Heart right ventricle (tissue), 16 donors: Measurements from ENCODE around the gene MBP. TPM values are rescaled to one million over a fixed set of nuclear protein-coding genes. Genes with fewer than 3 reads are reported as not detected.
A peak's percentile ranks its signal among the peaks of the same experiment; 100 is the strongest.

Source experiments
- ATAC-seq, 8 donors: fragments of 200-7000 bp; cut with Tn5 transposase; one replicate each; pipeline ENCODE4 v1.9.1; 2020; ENCODE audit warnings: mild to moderate bottlenecking in 8 of 8, moderate library complexity in 8 of 8, moderate number of reproducible peaks in 1 of 8
- DNase-seq, 2 donors: peaks; one replicate each; pipeline ENCODE4 v3.0.0-alpha.2; 2020
- H3K27ac ChIP-seq, 10 donors: fragments of 200-600 bp; sonication (generic) in 2 of 10; one replicate each; pipeline versions ENCODE4 v1.5.0 to v1.8.0; 2020 to 2022; ENCODE audit warnings: mild to moderate bottlenecking in 3 of 10
- H3K27me3 ChIP-seq, 7 donors: fragments of 200-600 bp; one replicate each; pipeline ENCODE4 v1.8.0; 2021 to 2022; ENCODE audit warnings: mild to moderate bottlenecking in 2 of 7
- H3K36me3 ChIP-seq, 9 donors: fragments of 200-600 bp; sonication (generic) in 1 of 9; one replicate each; pipeline versions ENCODE4 v1.5.0 to v1.8.0; 2020 to 2022; ENCODE audit warnings: mild to moderate bottlenecking in 2 of 9
- H3K4me1 ChIP-seq, 9 donors: fragments of 200-600 bp; sonication (generic) in 1 of 9; one replicate each; pipeline versions ENCODE4 v1.5.0 to v1.8.0; 2020 to 2022; ENCODE audit warnings: mild to moderate bottlenecking in 4 of 9
- H3K4me3 ChIP-seq, 10 donors: fragments of 200-600 bp; sonication (generic) in 2 of 10; one replicate each; pipeline versions ENCODE4 v1.5.0 to v1.8.0; 2020 to 2022; ENCODE audit warnings: mild to moderate bottlenecking in 7 of 10, moderate library complexity in 2 of 10
- H3K9me3 ChIP-seq, 11 donors: fragments of 200-600 bp in 10 of 11; sonication (generic) in 2 of 11; one replicate each; pipeline versions ENCODE4 v1.5.0 to v1.8.0; 2013 to 2022; ENCODE audit warnings: mild to moderate bottlenecking in 2 of 11, control low read depth in 1 of 11, moderate library complexity in 1 of 11
- CTCF ChIP-seq, 9 donors: fragments of 200-600 bp; sonication (generic) in 2 of 9; IDR thresholded peaks; one replicate each; pipeline versions ENCODE4 v1.5.0 to v1.8.0; 2021 to 2022; ENCODE audit warnings: antibody characterized with exemption in 9 of 9, mild to moderate bottlenecking in 5 of 9, moderate library complexity in 1 of 9
- WGBS, 2 donors: extraction: QIAGEN DNeasy Blood & Tissue Kit; methylation state at CpG; one replicate each; pipeline ENCODE4 v1.1.7; 2013; ENCODE audit warnings: inconsistent platforms in 1 of 2; 5-methylcytosine and 5-hydroxymethylcytosine counted together
- intact Hi-C, 10 donors: fragments of 100-400 bp; cut with DNase I; formaldehyde crosslinking; loops; one replicate each; pipeline versions ENCODE4 v1.11.1 to v1.14.2; 2022
- polyA plus RNA-seq, 2 donors: library from polyadenylated mRNA; stranded (reverse); fragments of 200-250 nt; gene quantifications; one replicate each; pipeline ENCODE4 v1.2.3, GENCODE V29; 2013
- total RNA-seq, 10 donors: library from RNA; stranded (reverse); fragmentation: NEBNext Ultra II Directional in 3 of 10; extraction: Animal tissue kit (Norgen Biotek cat#: 25700) in 3 of 10; gene quantifications; one replicate each; pipeline versions ENCODE4 v1.2.1 to v1.2.4, GENCODE V29; 2021 to 2023
- donor health status: Arrhythmogenic right ventricular cardiomyopathy.
- donor health status: ischemic (EF 13 %, LVEDD 7.1; RV severe dilation, severe dysfunction).
- donor health status: healthy with polysubstance abuse.
- donor health status: DM: no; HTN: yes; CAD: no.
- donor health status: DM: no; HTN: no; CAD: no.
- donor health status: ischemic (EF 25% LVEDD 6.9; RV normal size, moderate dysfunction).
- donor health status: ischemic (EF 25% LVEDD 5.7; RV mildly dilated, moderate dysfunction).
- donor health status: healthy.
- donor health status: DM: yes; HTN: yes; CAD: no.
- donor health status: Ischemic cardiomyopathy.
- donor health status: ischemic (EF 35%, LVEDD 5.7; RV mildly dilated, moderate dysfunction).
- donor health status: nonischemic (EF 11% LVEDD 7.7; RV severe dilation, severe dysfunction).
- donor health status: DM: yes; HTN: yes; CAD: no.
- donor health status: PGD.
- donor health status: ischemic (EF 29% LVEDD 5.4; RV normal size, mild dysfunction).
- donor health status: nonischemic (EF 23%, LVEDD 6.1; RV moderate dilation, normal function).

Gene MBP
- total and polyA plus RNA-seq, 12 donors: 3.0 to 70.8 (median 43.9) TPM

- H3K9me3 ChIP-seq: no peaks in the 10 kb centered on the region
- no peak for TF ChIP-seq CTCF (IDR thresholded peaks at IDR 0.05)
- peak overlapping the region in 9 of 10 donors; percentile 15 to 93 (median 77) for H3K27ac ChIP-seq
- DNase-seq (peak; percentile 64 to 66), ATAC-seq (peak; percentile 47 to 84 (median 55))
- H3K27me3 ChIP-seq: peaks cover 0 to 9% (median 0%) of the 10 kb centered on the region in 7 donors
- H3K36me3 ChIP-seq: peaks cover 0 to 14% (median 0%) of the 10 kb centered on the region in 9 donors
- peaks cover 9 to 100% (median 69%) of the 10 kb centered on the region in 9 donors for H3K4me1 ChIP-seq
- H3K4me3 ChIP-seq: peak overlapping the region in 1 of 10 donors; percentile 13
- WGBS, 2 donors: 46 to 56% methylated on average over 16 of the region's 16 CpGs
- intact Hi-C loops: loop anchor here in 1 of 10 donors (5.0 kb wide), 1 partner anchor 34 kb away; no protein-coding TSS in a partner anchor
These were observed 30.9 kb downstream of the MBP start for GRCh38 chr18:77101410-77102258.

GRCh38 chr18:77100751-77101355, 31.7 kb downstream of the MBP start:
- peak in 1 of 8 donors; percentile 10 for ATAC-seq
- Histone ChIP-seq H3K9me3 (no peaks in the 10 kb centered on the region), H3K4me1 (peaks cover 9 to 100% (median 72%) of the 10 kb centered on the region in 9 donors), H3K27me3 (peaks cover 0 to 9% (median 0%) of the 10 kb centered on the region in 7 donors), H3K4me3 (peak overlapping the region in 1 of 10 donors; percentile 13), H3K27ac (peak overlapping the region in 8 of 10 donors; percentile 41 to 93 (median 79)), H3K36me3 (peaks cover 0 to 14% (median 0%) of the 10 kb centered on the region in 9 donors)
- DNase-seq: no peak
- intact Hi-C loops: loop anchor here in 1 of 10 donors (5.0 kb wide), 1 partner anchor 34 kb away; no protein-coding TSS in a partner anchor
- 76 to 78% methylated on average over 8 of the region's 8 CpGs for WGBS, 2 donors
- no peak for TF ChIP-seq CTCF (IDR thresholded peaks at IDR 0.05)

GRCh38 chr18:77099485-77100370, 32.9 kb downstream of the MBP start:
- Histone ChIP-seq H3K36me3 (peaks cover 0 to 20% (median 0%) of the 10 kb centered on the region in 9 donors), H3K27ac (peak overlapping the region in 6 of 10 donors; percentile 4 to 93 (median 36)), H3K9me3 (no peaks in the 10 kb centered on the region), H3K27me3 (peaks cover 0 to 9% (median 0%) of the 10 kb centered on the region in 7 donors), H3K4me3 (no peak overlapping the region), H3K4me1 (peaks cover 9 to 100% (median 77%) of the 10 kb centered on the region in 9 donors)
- no peak for TF ChIP-seq CTCF (IDR thresholded peaks at IDR 0.05)
- DNase-seq (no peak), ATAC-seq (no peak)
- intact Hi-C loops: loop anchor here in 1 of 10 donors (5.0 kb wide), 1 partner anchor 32 kb away; no protein-coding TSS in a partner anchor
- 64 to 69% methylated on average over 21 of the region's 21 CpGs for WGBS, 2 donors
